HL-60 (cell line): ENCODE data around the gene TBC1D14.

Experiments used
- DNase-seq, 2 experiments: peaks; one replicate each; pipeline ENCODE4 v3.0.0-alpha.2; 2010 to 2020; ENCODE audit warnings: low read depth in 1 of 2, low spot score in 1 of 2
- H3K27ac ChIP-seq: fragments of 250-450 bp; sonication (Bioruptor Pico); replicated peaks from 2 replicates; pipeline ENCODE4 v1.5.1; 2020; ENCODE audit warnings: mild to moderate bottlenecking, moderate library complexity
- H3K27me3 ChIP-seq: fragments of 250-450 bp; sonication (Bioruptor Pico); 2 replicates; pipeline ENCODE4 v1.5.1; 2021; ENCODE audit warnings: mild to moderate bottlenecking, moderate library complexity; ENCODE audit not compliant: insufficient read depth, poor library complexity, severe bottlenecking
- H3K4me3 ChIP-seq: replicated peaks from 2 replicates; pipeline ENCODE4 v1.5.1; 2011; ENCODE audit warnings: mild to moderate bottlenecking, control low read depth, low read length; ENCODE audit not compliant: insufficient read depth
- CTCF ChIP-seq: IDR thresholded peaks from one replicate; pipeline ENCODE4 v1.5.1; 2011; ENCODE audit warnings: low read length, control low read depth, inconsistent platforms; ENCODE audit not compliant: insufficient read depth
- GABPA ChIP-seq: IDR thresholded peaks from 2 replicates; pipeline ENCODE4 v1.6.1; 2012; ENCODE audit warnings: low read depth
- POLR2AphosphoS5 ChIP-seq: IDR thresholded peaks from 2 replicates; pipeline ENCODE4 v1.6.1; 2012; ENCODE audit warnings: low read depth
- REST ChIP-seq: IDR thresholded peaks from 2 replicates; pipeline ENCODE4 v1.6.1; 2012; ENCODE audit warnings: low read depth; ENCODE audit not compliant: insufficient replicate concordance
- SPI1 ChIP-seq: IDR thresholded peaks from 2 replicates; pipeline ENCODE4 v1.6.1; 2012; ENCODE audit warnings: low read depth, mild to moderate bottlenecking, borderline replicate concordance

Gene TBC1D14

GRCh38 chr4:7055990-7056325 is 146.3 kb downstream of the TBC1D14 start:
- H3K4me3 ChIP-seq = no peak overlapping the region
- H3K27me3 ChIP-seq = no peaks in the 10 kb centered on the region
- H3K27ac ChIP-seq = no peak overlapping the region
- TF ChIP-seq SPI1 = no peak
- no peak for DNase-seq

- Histone ChIP-seq H3K27me3 (no peaks in the 10 kb centered on the region), H3K4me3 (no peak overlapping the region), H3K27ac (peak overlapping the region; percentile 81)
- TF ChIP-seq REST (no peak), GABPA (no peak), SPI1 (no peak), CTCF (no peak), POLR2AphosphoS5 (no peak; the same call in 1 of the 2 replicates)
- DNase-seq = no peak
These were observed 149.2 kb downstream of the TBC1D14 start for GRCh38 chr4:7058792-7059191.

GRCh38 chr4:7059662-7060061 is 150.0 kb downstream of the TBC1D14 start:
- no peak overlapping the region for H3K4me3 ChIP-seq
- TF ChIP-seq GABPA (0 out of 2 replicates have a peak, but pooled peaks have one; percentile 35), CTCF (no peak), POLR2AphosphoS5 (peak; percentile 97), SPI1 (peak; percentile 98), REST (peak; percentile 40)
- peak overlapping the region; percentile 81 for H3K27ac ChIP-seq
- no peaks in the 10 kb centered on the region for H3K27me3 ChIP-seq
- DNase-seq = peak; percentile 79 to 98

GRCh38 chr4:7060346-7061150 is 150.9 kb downstream of the TBC1D14 start:
- Histone ChIP-seq H3K27ac (peak overlapping the region; percentile 81), H3K27me3 (no peaks in the 10 kb centered on the region), H3K4me3 (no peak overlapping the region)
- no peak; the same call in 1 of the 2 replicates for TF ChIP-seq POLR2AphosphoS5
- TF ChIP-seq GABPA = no peak
- peak; percentile 41; the same call in 1 of the 2 replicates for TF ChIP-seq SPI1
- DNase-seq = peak in 1 of 2 experiments; percentile 88

- Histone ChIP-seq H3K27ac (peak overlapping the region; percentile 81), H3K27me3 (no peaks in the 10 kb centered on the region), H3K4me3 (no peak overlapping the region)
- no peak for DNase-seq
- TF ChIP-seq SPI1 (no peak), CTCF (no peak)
These were observed 152.2 kb downstream of the TBC1D14 start for GRCh38 chr4:7061815-7062214.
